ENCODE measurements around the gene RABEP1.

RABEP1 gene

GRCh38 chr17:5282642-5283217, 646 bp downstream of the RABEP1 start:
- DNase-seq, result no peak

DNA sequence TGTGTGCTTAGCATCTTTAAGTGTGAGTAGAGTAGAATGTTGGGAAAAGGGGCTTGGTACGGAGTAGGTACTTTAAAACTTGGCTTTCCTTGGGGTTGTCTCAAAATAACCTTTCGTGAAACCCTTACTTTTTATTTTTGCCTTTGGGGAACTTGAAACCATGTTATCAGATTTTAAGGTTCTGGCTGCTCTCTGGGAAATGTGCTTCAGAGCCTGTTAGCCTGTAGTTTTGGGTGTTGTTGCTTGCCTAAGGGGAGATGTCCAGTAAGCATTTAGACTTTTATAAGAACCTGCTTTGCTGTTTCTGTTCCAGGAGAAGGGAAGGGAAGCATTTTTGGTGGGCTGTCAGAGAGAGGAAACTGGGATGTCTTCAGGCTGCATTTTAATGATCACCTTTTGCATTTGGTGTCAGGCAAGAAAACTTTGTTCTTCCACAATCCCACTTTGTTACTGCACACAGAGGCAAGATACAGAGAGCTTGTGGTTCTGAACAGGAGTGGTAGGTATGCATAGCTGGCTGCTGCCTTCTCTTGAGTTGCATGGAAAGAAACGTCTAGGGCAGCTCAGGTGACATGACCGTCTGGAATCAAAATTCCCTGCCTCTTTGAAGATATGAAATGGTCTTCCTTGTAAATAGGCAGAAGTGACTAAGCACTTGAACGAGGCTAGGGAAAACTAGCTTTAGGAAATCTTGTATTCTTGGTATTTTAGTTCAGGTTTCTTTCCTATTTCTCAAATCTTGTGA, 1.7 kb downstream of the RABEP1 start:
- DNase-seq, result no peak

- no peak for DNase-seq
These were observed 2.6 kb downstream of the RABEP1 start for GRCh38 chr17:5284681-5285080.

DNA sequence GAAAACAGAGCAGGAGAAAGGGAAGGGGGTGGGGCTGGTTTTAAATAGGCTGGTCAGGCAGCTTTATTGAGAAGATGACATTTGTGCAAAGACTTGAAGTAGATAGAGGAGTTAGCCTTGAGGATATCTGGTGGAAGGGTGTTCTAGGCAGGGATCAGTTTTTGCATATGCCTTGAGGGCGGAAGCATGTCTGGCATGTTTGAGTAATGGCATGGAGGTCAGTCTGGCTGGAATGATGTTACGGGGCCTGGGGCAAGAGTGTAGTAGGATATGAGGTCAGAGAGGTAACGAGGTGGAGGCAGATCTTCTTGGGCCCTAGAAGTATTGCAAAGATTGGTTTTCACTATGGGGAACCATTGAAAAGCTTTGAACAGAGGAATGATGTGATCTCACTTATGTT, 4.8 kb downstream of the RABEP1 start:
- DNase-seq, result no peak

DNA sequence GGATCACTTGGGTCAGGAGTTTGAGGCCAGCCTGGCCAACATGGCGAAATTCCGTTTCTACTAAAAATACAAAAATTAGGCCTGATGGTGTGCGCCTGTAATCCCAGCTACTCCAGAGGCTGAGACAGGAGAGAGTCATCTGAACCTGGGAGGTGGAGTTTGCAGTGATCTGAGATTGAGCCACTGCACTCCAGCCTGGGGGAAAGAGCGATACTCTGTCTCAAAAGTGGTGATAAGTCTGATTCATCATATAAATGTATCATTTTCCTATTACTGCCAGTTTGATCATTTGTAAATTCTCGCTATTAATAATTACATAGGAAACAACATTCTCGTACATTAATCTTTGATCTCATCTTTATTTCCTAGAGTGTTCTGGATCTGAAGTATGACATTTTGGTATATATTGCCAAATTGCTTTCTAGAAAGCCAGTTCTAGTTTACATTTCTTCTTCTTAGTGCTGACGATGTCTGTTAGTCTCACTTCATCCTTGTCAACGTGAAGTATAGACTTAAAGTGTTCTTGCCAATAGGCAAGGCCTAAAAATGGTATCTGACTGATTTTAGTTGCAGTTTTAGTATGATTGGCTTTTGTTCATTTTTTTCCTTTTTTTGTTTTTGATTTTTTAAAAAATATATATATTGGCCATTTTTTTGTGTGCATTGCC, 9.7 kb downstream of the RABEP1 start:
- no peak for DNase-seq

GRCh38 chr17:5297245-5297644, 15.2 kb downstream of the RABEP1 start:
- DNase-seq, result no peak

DNA sequence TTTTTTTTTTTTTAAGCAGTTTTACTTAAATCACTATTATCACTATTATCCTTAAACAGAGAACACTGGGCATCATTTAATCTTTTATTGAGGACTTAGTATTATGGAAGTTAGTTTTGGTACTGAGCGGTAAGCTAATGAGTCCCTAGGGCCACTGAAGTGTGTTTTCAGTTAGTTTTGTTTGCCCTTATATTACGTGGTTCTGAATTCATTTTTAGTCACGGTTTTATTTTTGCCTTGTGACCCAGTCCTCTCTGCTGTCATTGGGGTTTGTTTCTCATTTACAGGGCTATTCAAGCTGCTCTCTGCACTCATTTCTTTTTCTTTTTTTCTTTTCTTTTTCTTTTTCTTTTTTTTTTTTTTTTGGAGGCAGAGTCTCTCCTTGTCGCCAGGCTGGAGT, 17.3 kb downstream of the RABEP1 start:
- no peak for DNase-seq

- DNase-seq, result no peak
These were observed 22.6 kb downstream of the RABEP1 start for GRCh38 chr17:5304636-5305035.

GRCh38 chr17:5309851-5310250, 27.8 kb downstream of the RABEP1 start:
- DNase-seq, result no peak

GRCh38 chr17:5325851-5326250, 43.8 kb downstream of the RABEP1 start:
- no peak for DNase-seq

DNA sequence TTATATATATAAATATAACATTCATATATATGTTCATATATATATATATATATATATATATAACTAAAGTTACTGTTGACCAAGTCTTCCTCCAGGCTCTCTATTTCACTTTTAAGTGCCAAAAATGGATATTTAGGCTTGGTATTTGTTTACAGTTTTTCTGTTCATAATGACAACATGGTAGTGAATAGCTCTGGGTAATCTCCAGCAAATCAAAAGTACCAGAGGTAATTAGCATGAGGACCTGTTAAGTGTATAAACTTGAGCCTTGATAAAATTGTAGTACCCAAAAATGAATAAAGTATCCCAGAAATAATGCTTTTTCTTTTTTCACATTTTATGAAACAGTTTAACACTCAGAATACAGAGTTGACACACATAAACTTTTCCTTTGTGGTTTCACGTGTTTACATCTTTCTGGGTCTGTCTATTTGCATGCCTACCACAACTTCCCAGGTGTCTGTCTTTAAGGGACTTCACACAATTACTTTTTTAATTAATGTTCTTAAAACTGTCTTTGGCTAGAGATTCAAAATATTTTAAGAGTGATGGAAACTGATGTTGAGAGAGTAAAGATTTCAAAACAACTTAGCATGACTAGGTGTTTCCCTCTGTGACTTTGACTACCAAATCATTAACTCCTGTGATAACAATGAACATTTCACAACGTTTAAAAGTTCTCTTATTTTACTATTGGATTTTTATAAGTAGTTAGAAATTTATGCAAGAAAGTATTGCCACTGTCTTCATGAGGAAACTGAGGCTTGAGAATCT, 47.9 kb downstream of the RABEP1 start:
- DNase-seq, result no peak

- DNase-seq, result no peak
These were observed 48.9 kb downstream of the RABEP1 start for GRCh38 chr17:5330981-5331380.

GRCh38 chr17:5331506-5331905, 49.4 kb downstream of the RABEP1 start:
- no peak for DNase-seq

GRCh38 chr17:5344914-5345313, 62.8 kb downstream of the RABEP1 start:
- no peak for DNase-seq

GRCh38 chr17:5352681-5353289, 70.7 kb downstream of the RABEP1 start:
- no peak for DNase-seq

GRCh38 chr17:5354310-5354709, 72.2 kb downstream of the RABEP1 start:
- no peak for DNase-seq

GRCh38 chr17:5354886-5355415, 72.9 kb downstream of the RABEP1 start:
- DNase-seq, result no peak

- no peak for DNase-seq
These were observed 73.5 kb downstream of the RABEP1 start for GRCh38 chr17:5355421-5356129.

- no peak for DNase-seq
These were observed 79.3 kb downstream of the RABEP1 start for GRCh38 chr17:5361426-5361825.

DNA sequence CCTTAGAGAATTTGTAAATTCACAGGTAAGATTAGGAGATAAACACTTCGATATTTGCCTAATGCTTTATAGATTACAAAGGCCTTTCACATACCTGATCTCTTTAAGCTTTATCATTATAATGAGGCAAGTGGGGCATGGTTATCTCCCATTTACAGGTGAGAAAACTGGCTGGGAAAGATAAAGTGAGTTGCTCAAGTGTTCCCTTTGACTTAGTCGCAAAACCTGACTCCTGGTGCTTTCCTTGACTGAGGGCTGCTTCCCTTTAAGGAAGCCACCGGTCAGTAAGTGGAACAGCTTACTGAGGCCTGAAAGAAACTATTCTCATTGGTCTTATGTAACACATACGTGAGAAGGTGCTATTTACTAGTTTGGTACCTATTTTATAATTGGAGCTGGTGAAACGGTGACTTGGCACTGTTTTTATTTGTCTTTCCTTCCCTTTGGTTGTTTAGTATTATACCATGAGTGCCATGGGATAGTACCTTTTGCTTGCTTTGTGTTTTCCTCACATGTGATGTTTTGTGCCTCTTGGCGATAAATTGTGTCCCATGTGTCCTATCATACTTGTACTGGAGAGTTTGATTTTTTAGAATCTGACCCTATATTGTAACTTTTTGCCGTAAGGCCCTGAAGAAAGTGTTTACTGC, 80.2 kb downstream of the RABEP1 start:
- DNase-seq, result no peak

- DNase-seq, result no peak
These were observed 82.1 kb downstream of the RABEP1 start for GRCh38 chr17:5364156-5364555.

DNA sequence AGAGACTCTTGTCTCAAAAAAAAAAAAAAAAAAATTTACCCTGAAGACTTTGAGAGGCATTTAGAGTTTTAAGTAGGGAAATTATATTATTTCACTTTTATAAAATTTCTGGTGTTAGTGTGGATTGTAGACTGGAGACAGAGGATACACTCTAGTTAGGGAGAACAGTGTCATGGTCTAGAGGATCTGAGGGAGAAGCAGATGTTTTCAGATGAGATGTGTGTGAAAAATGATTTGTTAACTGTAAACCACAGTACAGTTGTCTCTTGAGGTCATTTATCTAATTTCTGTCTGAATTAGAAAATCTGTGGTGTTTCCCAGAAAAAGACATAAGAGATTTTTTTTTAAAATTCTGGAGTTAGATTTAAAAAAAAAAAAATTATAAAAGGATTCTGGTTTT, 82.6 kb downstream of the RABEP1 start:
- DNase-seq, result no peak

Measured in NCI-H1048 (cell line).